ENCODE data around the gene BPIFB6.

DNA sequence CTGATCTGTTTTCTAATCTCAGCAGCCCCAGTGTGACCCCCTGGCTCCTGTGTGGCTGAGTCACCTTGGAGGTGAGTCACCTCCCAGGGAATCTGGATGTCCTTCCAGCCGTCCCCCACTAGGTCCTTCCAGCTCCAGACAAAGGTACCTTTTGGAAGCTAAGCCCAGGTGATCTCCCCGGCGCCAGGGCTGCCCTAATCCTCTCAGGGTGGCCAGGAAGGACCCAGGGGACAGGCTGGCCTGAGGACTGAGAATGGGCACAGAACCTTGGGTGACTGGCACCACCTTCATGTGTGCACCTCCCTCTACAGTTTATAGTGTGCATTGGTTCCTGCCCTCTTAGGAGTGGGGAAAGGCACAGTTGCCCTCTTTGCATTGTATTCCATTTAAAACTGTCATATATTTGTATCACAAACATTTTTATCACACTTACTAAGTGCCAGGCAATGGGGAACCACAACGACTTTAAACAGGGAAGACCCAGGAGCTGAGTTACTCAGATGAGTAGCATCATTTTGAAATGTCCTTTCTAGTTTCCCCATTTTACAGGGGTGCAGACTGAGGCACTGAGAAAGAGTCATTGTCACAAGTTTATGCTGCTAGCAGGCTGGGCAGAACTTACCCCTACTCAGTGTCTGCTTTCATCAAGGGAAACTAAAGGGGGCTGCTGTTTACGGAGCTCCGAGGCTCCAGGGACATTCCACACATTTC is 45.4 kb downstream of the BPIFB6 start:
- TF ChIP-seq, protein P1, sequence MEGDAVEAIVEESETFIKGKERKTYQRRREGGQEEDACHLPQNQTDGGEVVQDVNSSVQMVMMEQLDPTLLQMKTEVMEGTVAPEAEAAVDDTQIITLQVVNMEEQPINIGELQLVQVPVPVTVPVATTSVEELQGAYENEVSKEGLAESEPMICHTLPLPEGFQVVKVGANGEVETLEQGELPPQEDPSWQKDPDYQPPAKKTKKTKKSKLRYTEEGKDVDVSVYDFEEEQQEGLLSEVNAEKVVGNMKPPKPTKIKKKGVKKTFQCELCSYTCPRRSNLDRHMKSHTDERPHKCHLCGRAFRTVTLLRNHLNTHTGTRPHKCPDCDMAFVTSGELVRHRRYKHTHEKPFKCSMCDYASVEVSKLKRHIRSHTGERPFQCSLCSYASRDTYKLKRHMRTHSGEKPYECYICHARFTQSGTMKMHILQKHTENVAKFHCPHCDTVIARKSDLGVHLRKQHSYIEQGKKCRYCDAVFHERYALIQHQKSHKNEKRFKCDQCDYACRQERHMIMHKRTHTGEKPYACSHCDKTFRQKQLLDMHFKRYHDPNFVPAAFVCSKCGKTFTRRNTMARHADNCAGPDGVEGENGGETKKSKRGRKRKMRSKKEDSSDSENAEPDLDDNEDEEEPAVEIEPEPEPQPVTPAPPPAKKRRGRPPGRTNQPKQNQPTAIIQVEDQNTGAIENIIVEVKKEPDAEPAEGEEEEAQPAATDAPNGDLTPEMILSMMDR (conservative IDR thresholded peaks at IDR 0.05; ENCODE audit: low read depth, low read length) = peak; percentile 68
- TF ChIP-seq EZH2 (IDR thresholded peaks at IDR 0.05; ENCODE audit: low read length, unreplicated experiment) = no peak

All from PC-3 (cell line).